K562 (cell line): ENCODE data around the gene SYF2. TPM values are rescaled to one million over a fixed set of nuclear protein-coding genes. Genes with fewer than 3 reads are reported as not detected.
A peak's percentile ranks its signal among the peaks of the same experiment; 100 is the strongest.

Experiments used
- ARID3A ChIP-seq: IDR thresholded peaks from 2 replicates; pipeline ENCODE4 v1.6.1; 2012; ENCODE audit warnings: low read depth, low read length, improper control_type of control experiment, borderline replicate concordance
- CCNT2 ChIP-seq: IDR thresholded peaks from 2 replicates; pipeline ENCODE4 v1.6.1; 2011; ENCODE audit warnings: borderline replicate concordance, low read depth, mild to moderate bottlenecking, moderate library complexity, mixed read lengths, low read length; ENCODE audit not compliant: insufficient read length; ENCODE audit errors: extremely low read depth
- CUX1 ChIP-seq: fragments of 200-800 bp; sonication (Bioruptor generic); IDR thresholded peaks from 2 replicates; pipeline ENCODE4 v1.6.1; 2016; ENCODE audit warnings: missing genetic modification characterization, missing compliant biosample characterization
- EHMT2 ChIP-seq: fragments of 450-650 bp; IDR thresholded peaks from 2 replicates; pipeline ENCODE4 v1.6.1; 2018; ENCODE audit warnings: antibody characterized with exemption
- FOXJ2 ChIP-seq: fragments of 200-800 bp; sonication (Bioruptor generic); IDR thresholded peaks from 2 replicates; pipeline ENCODE4 v1.6.1; 2016; ENCODE audit warnings: missing genetic modification characterization, missing compliant biosample characterization
- GTF2F1 ChIP-seq: IDR thresholded peaks from 2 replicates; pipeline ENCODE4 v1.6.1; 2011; ENCODE audit warnings: low read depth, low read length, improper control_type of control experiment
- HINFP ChIP-seq: fragments of 450-650 bp; conservative IDR thresholded peaks from 2 replicates; pipeline ENCODE4 v1.6.1; 2016; ENCODE audit warnings: missing genetic modification characterization, low read depth, mild to moderate bottlenecking, control low read depth, missing compliant biosample characterization
- KAT7 ChIP-seq: sonication (generic); formaldehyde crosslinking; IDR thresholded peaks from 2 replicates; pipeline ENCODE4 v1.8.0; 2022; ENCODE audit warnings: missing genetic modification reagents, mild to moderate bottlenecking, borderline replicate concordance
- MXI1 ChIP-seq: IDR thresholded peaks from 2 replicates; pipeline ENCODE4 v1.6.1; 2011; ENCODE audit warnings: low read depth, mild to moderate bottlenecking, improper control_type of control experiment, low read length
- NEUROD1 ChIP-seq: fragments of 150-350 bp; IDR thresholded peaks from 2 replicates; pipeline ENCODE4 v1.6.1; 2014; ENCODE audit warnings: borderline replicate concordance, low read length, low read depth; ENCODE audit not compliant: partially characterized antibody
- NFE2 ChIP-seq: IDR thresholded peaks from 2 replicates; pipeline ENCODE4 v1.6.1; 2014; ENCODE audit warnings: antibody characterized with exemption, low read depth
- NR2F6 ChIP-seq: fragments of 450-650 bp; formaldehyde crosslinking; IDR thresholded peaks from 2 replicates; pipeline ENCODE4 v1.4.0; 2020; ENCODE audit warnings: mild to moderate bottlenecking
- SMARCC2 ChIP-seq: fragments of 450-650 bp; IDR thresholded peaks from 2 replicates; pipeline ENCODE4 v1.6.1; 2017; ENCODE audit warnings: antibody characterized with exemption, moderate library complexity, mild to moderate bottlenecking, low read depth
- SNIP1 ChIP-seq: fragments of 450-650 bp; IDR thresholded peaks from 2 replicates; pipeline ENCODE4 v1.7.1; 2017; ENCODE audit warnings: low read depth, mild to moderate bottlenecking
- TRIM24 ChIP-seq, 2 experiments: fragments of 450-650 bp; IDR thresholded peaks; 2 replicates each; pipeline ENCODE4 v1.6.1; 2016
- YBX1 ChIP-seq: fragments of 450-650 bp; IDR thresholded peaks from 2 replicates; pipeline ENCODE4 v1.7.1; 2016; ENCODE audit warnings: mild to moderate bottlenecking
- ZEB2 ChIP-seq: fragments of 450-650 bp; IDR thresholded peaks from 2 replicates; pipeline ENCODE4 v1.6.1; 2016
- ZNF655 ChIP-seq: fragments of 250-450 bp; sonication (Bioruptor Pico); IDR thresholded peaks from 2 replicates; pipeline ENCODE4 v1.5.0; 2021
- polyA plus RNA-seq, 8 experiments: library from polyadenylated mRNA; depleted of rRNA in 4 of 8; stranded (reverse) in 5 of 8; unstranded in 3 of 8; fragments of >200 nt; fragmentation: Nextera tagmentation in 2 of 8; fragmentation: Illumina TruSeq in 1 of 8; extraction: Ambion mirVana in 2 of 8; extraction: Trizol in 1 of 8; gene quantifications; 2 replicates each; pipeline versions ENCODE4 v1.2.1 to v1.2.3, GENCODE V29; 2011 to 2014; ENCODE audit warnings: inconsistent platforms in 1 of 8, missing spikeins in 1 of 8
- total RNA-seq, 7 experiments: library from RNA; depleted of rRNA in 6 of 7; stranded (reverse); fragments of >200 nt in 6 of 7; fragmentation: Illumina TruSeq in 2 of 7; extraction: Trizol in 2 of 7; gene quantifications; 2 replicates each; pipeline versions ENCODE4 v1.2.1 to v1.2.3, GENCODE V29; 2011 to 2021; ENCODE audit warnings: low replicate concordance in 1 of 7

Gene SYF2
- total and polyA plus RNA-seq, 9 of the 15 experiments (the other 6 are each of a cell fraction or from before 2014, with no cell fraction given), result 20.9 to 69.0 (median 43.2) TPM

- TF ChIP-seq HINFP (tag) (no peak), ZEB2 (no peak), CUX1 (CRISPR knock-in tag) (no peak), NFE2 (no peak), CCNT2 (peak; percentile 91), NR2F6 (no peak), KAT7 (CRISPR knock-in tag) (no peak), NEUROD1 (peak; percentile 8), SMARCC2 (peak; percentile 47; the same call in 1 of the 2 replicates), GTF2F1 (no peak), ZNF655 (CRISPR knock-in tag) (0 out of 2 replicates have a peak, but pooled peaks have one; percentile 31), FOXJ2 (peak; percentile 78), EHMT2 (no peak), MXI1 (no peak), ARID3A (no peak), TRIM24 (IDR thresholded peaks at IDR 0.05) (no peak), SNIP1 (no peak), YBX1 (no peak)
Measured at GRCh38 chr1:25247829-25248754, 15.8 kb upstream of the SYF2 start (continued).
